Measurements from ENCODE around the gene PTPN13. TPM values are rescaled to one million over a fixed set of nuclear protein-coding genes. Genes with fewer than 3 reads are reported as not detected.

Gene PTPN13
- total and polyA plus RNA-seq, 4 donors = 0.36 to 3.2 (median 1.2) TPM

GRCh38 chr4:86821151-86821550 is 227.0 kb downstream of the PTPN13 start:
- 73% methylated on average over 1 of the region's 1 CpG for WGBS
- H3K27me3 ChIP-seq (ENCODE audit: control insufficient read depth in 4 of 4, insufficient read depth in 4 of 4, low read length in 3 of 4) = no peaks in the 10 kb centered on the region
- H3K9ac ChIP-seq (ENCODE audit: low read depth in 1 of 2, low read length in 2 of 2) = no peak overlapping the region
- TF ChIP-seq GABPA (IDR thresholded peaks at IDR 0.05 in 1 of 2, conservative IDR thresholded peaks at IDR 0.05 in 1 of 2) (no peak), SP1 (IDR thresholded peaks at IDR 0.05) (no peak), TAF1 (conservative IDR thresholded peaks at IDR 0.05) (no peak), YY1 (IDR thresholded peaks at IDR 0.05) (no peak), CTCF (IDR thresholded peaks at IDR 0.05; ENCODE audit: low read depth, low read length, missing input control) (no peak), REST (IDR thresholded peaks at IDR 0.05) (no peak), MAX (IDR thresholded peaks at IDR 0.05) (no peak), RAD21 (IDR thresholded peaks at IDR 0.05) (no peak), FOXA2 (IDR thresholded peaks at IDR 0.05) (no peak), HNF4G (IDR thresholded peaks at IDR 0.05) (no peak), ATF3 (IDR thresholded peaks at IDR 0.05) (no peak), FOXA1 (IDR thresholded peaks at IDR 0.05) (no peak), RXRA (IDR thresholded peaks at IDR 0.05) (no peak)
- H3K36me3 ChIP-seq (ENCODE audit: control insufficient read depth in 4 of 4, insufficient read depth in 3 of 4, low read depth in 1 of 4, low read length in 3 of 4) = no peaks in the 10 kb centered on the region
- H3K4me3 ChIP-seq (ENCODE audit: low read depth in 1 of 3, low read length in 3 of 3) = no peak overlapping the region
- peaks cover 0 to 1% (median 0%) of the 10 kb centered on the region in 4 donors for H3K9me3 ChIP-seq (ENCODE audit: control insufficient read depth in 4 of 4, low read length in 3 of 4)
- no peak for DNase-seq (ENCODE audit: low spot score)
- H3K27ac ChIP-seq (ENCODE audit: low read depth in 1 of 2, low read length in 2 of 2) = no peak overlapping the region
- no peaks in the 10 kb centered on the region for H3K4me1 ChIP-seq (ENCODE audit: control insufficient read depth in 4 of 4, insufficient read depth in 4 of 4, low read length in 3 of 4)

GRCh38 chr4:86822136-86822535 is 228.0 kb downstream of the PTPN13 start:
- Histone ChIP-seq H3K9ac (ENCODE audit: low read depth in 1 of 2, low read length in 2 of 2) (no peak overlapping the region), H3K27ac (ENCODE audit: low read depth in 1 of 2, low read length in 2 of 2) (no peak overlapping the region), H3K4me3 (ENCODE audit: low read depth in 1 of 3, low read length in 3 of 3) (no peak overlapping the region), H3K9me3 (ENCODE audit: control insufficient read depth in 4 of 4, low read length in 3 of 4) (no peaks in the 10 kb centered on the region), H3K27me3 (ENCODE audit: control insufficient read depth in 4 of 4, insufficient read depth in 4 of 4, low read length in 3 of 4) (no peaks in the 10 kb centered on the region), H3K36me3 (ENCODE audit: control insufficient read depth in 4 of 4, insufficient read depth in 3 of 4, low read depth in 1 of 4, low read length in 3 of 4) (no peaks in the 10 kb centered on the region), H3K4me1 (ENCODE audit: control insufficient read depth in 4 of 4, insufficient read depth in 4 of 4, low read length in 3 of 4) (no peaks in the 10 kb centered on the region)
- TF ChIP-seq RAD21 (IDR thresholded peaks at IDR 0.05) (no peak), YY1 (IDR thresholded peaks at IDR 0.05) (no peak), SP1 (IDR thresholded peaks at IDR 0.05) (no peak), EGR1 (IDR thresholded peaks at IDR 0.05; ENCODE audit: low read depth in 2 of 2) (no peak), MAX (IDR thresholded peaks at IDR 0.05) (no peak), FOXA1 (IDR thresholded peaks at IDR 0.05) (no peak)
- 95% methylated on average over 2 of the region's 2 CpGs for WGBS
- DNase-seq (ENCODE audit: low spot score) = no peak

All from liver (tissue), 9 donors.